K562 (cell line): Measurements from ENCODE around the gene FTSJ3. TPM values are rescaled to one million over a fixed set of nuclear protein-coding genes. Genes with fewer than 3 reads are reported as not detected.
A peak's percentile ranks its signal among the peaks of the same experiment; 100 is the strongest.

Source experiments
- CAMTA2 ChIP-seq: fragments of 250-450 bp; sonication (Bioruptor Pico); conservative IDR thresholded peaks from 2 replicates; pipeline ENCODE4 v1.5.1; 2022
- FOSL1 ChIP-seq: fragments of 200-800 bp; sonication (Bioruptor generic); conservative IDR thresholded peaks from 2 replicates; pipeline ENCODE4 v1.6.1; 2016; ENCODE audit warnings: missing genetic modification characterization, missing compliant biosample characterization
- HIVEP1 ChIP-seq: fragments of 250-450 bp; sonication (Bioruptor Pico); IDR thresholded peaks from 2 replicates; pipeline ENCODE4 v1.4.0; 2020; ENCODE audit warnings: mild to moderate bottlenecking
- NR3C1 ChIP-seq: sonication (generic); formaldehyde crosslinking; IDR thresholded peaks from 2 replicates; pipeline ENCODE4 v1.8.1; 2022; ENCODE audit warnings: missing genetic modification reagents
- PHF8 ChIP-seq: fragments of 200-600 bp; sonication (generic); IDR thresholded peaks from 2 replicates; pipeline ENCODE4 v1.6.1; 2012; ENCODE audit warnings: mixed run types, mild to moderate bottlenecking, inconsistent platforms, low read length, moderate library complexity, borderline replicate concordance
- RCOR1 ChIP-seq, 2 experiments: IDR thresholded peaks; 2 replicates each; pipeline ENCODE4 v1.6.1; 2012; ENCODE audit warnings: low read depth in 2 of 2, low read length in 2 of 2, borderline replicate concordance in 1 of 2, improper control_type of control experiment in 1 of 2
- SMARCA5 ChIP-seq: fragments of 450-650 bp; IDR thresholded peaks from 2 replicates; pipeline ENCODE4 v1.6.1; 2016
- TCF7L2 ChIP-seq: fragments of 150-350 bp; IDR thresholded peaks from 2 replicates; pipeline ENCODE4 v1.6.1; 2016; ENCODE audit warnings: low read depth, mild to moderate bottlenecking, low read length, moderate library complexity
- TSC22D4 ChIP-seq: fragments of 450-650 bp; IDR thresholded peaks from 2 replicates; pipeline ENCODE4 v1.6.1; 2016; ENCODE audit warnings: missing genetic modification characterization, missing biosample characterization, control low read depth
- ZNF384 ChIP-seq: IDR thresholded peaks from 2 replicates; pipeline ENCODE4 v1.6.1; 2012; ENCODE audit warnings: low read depth, low read length, improper control_type of control experiment
- ZZZ3 ChIP-seq: fragments of 450-650 bp; IDR thresholded peaks from 2 replicates; pipeline ENCODE4 v1.6.1; 2016; ENCODE audit warnings: antibody characterized with exemption, mild to moderate bottlenecking, moderate library complexity
- polyA plus RNA-seq, 8 experiments: library from polyadenylated mRNA; depleted of rRNA in 4 of 8; stranded (reverse) in 5 of 8; unstranded in 3 of 8; fragments of >200 nt; fragmentation: Nextera tagmentation in 2 of 8; fragmentation: Illumina TruSeq in 1 of 8; extraction: Ambion mirVana in 2 of 8; extraction: Trizol in 1 of 8; gene quantifications; 2 replicates each; pipeline versions ENCODE4 v1.2.1 to v1.2.3, GENCODE V29; 2011 to 2014; ENCODE audit warnings: inconsistent platforms in 1 of 8, missing spikeins in 1 of 8
- total RNA-seq, 7 experiments: library from RNA; depleted of rRNA in 6 of 7; stranded (reverse); fragments of >200 nt in 6 of 7; fragmentation: Illumina TruSeq in 2 of 7; extraction: Trizol in 2 of 7; gene quantifications; 2 replicates each; pipeline versions ENCODE4 v1.2.1 to v1.2.3, GENCODE V29; 2011 to 2021; ENCODE audit warnings: low replicate concordance in 1 of 7
- TF ChIP-seq, protein P1 (sequence below): sonication (generic); formaldehyde crosslinking; IDR thresholded peaks from 2 replicates; pipeline ENCODE4 v1.9.0; 2022; ENCODE audit warnings: mild to moderate bottlenecking, missing genetic modification reagents
- TF ChIP-seq, protein P2 (sequence below): fragments of 200-800 bp; sonication (Bioruptor generic); IDR thresholded peaks from 2 replicates; pipeline ENCODE4 v1.6.1; 2016; ENCODE audit warnings: missing genetic modification characterization, missing compliant biosample characterization
- TF ChIP-seq, protein P3 (sequence below): sonication (generic); formaldehyde crosslinking; IDR thresholded peaks from 2 replicates; pipeline ENCODE4 v1.8.1; 2023; ENCODE audit warnings: mild to moderate bottlenecking, missing genetic modification reagents, moderate library complexity
- TF ChIP-seq, protein P4 (sequence below): fragments of 450-650 bp; IDR thresholded peaks from 2 replicates; pipeline ENCODE4 v1.6.1; 2018; ENCODE audit warnings: mild to moderate bottlenecking, low read depth; ENCODE audit not compliant: partially characterized antibody
- TF ChIP-seq, protein P5 (sequence below): IDR thresholded peaks from 2 replicates; pipeline ENCODE4 v1.6.1; 2011; ENCODE audit warnings: borderline replicate concordance, low read depth, mild to moderate bottlenecking, moderate library complexity, low read length; ENCODE audit not compliant: insufficient read depth, poor library complexity, severe bottlenecking

FTSJ3 gene
- total and polyA plus RNA-seq, 9 of the 15 experiments (the other 6 are each of a cell fraction or from before 2014, with no cell fraction given): 18.0 to 65.6 (median 52.4) TPM

DNA sequence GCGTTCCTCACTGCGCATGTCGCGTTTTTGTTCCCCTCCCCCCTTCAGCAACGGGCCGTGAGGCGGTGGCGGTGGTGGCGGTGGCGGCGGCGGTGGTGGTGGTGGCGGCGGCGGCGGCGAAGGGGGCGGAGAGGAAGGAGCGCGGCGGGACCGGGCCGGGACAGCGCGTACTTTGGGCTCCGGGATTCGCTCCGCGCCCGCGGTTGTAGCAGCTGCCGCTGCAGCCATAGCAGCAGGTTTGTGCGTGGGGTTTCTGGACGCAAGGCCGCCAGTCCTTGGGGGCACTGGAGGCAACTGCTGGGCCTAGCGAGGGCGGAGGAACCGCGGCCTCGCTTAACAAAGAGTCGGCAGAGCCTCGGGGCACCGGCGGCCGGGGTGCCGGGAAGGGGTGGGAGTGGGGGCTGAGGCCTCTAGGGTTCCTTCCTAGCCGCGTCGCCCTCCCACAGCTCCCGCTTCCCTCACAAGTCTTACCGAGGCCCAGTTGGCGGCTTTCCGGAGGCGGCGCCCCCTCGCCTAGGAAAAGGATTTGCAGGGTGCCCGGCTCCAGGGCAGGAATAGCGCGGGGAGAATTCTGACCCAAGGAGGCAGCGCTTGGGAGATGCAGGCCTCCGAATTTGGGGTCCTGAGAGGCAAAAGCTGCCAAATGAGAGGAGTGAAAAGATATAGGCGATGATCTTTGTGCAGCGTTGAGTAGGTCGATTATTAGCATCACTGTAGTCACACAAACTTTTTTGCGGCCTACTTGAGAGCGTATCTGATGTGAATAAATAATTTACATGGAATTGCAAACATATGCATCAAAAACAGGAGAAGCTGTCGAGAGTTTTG is 53.1 kb downstream of the FTSJ3 start, which contains the start of gene DDX42 (continued):
- TF ChIP-seq, protein P1, sequence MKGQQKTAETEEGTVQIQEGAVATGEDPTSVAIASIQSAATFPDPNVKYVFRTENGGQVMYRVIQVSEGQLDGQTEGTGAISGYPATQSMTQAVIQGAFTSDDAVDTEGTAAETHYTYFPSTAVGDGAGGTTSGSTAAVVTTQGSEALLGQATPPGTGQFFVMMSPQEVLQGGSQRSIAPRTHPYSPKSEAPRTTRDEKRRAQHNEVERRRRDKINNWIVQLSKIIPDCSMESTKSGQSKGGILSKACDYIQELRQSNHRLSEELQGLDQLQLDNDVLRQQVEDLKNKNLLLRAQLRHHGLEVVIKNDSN (CRISPR knock-in tag): no peak
- TF ChIP-seq CAMTA2 (CRISPR knock-in tag) (no peak), TCF7L2 (no peak), NR3C1 (peak; percentile 66; the same call in 1 of the 2 replicates), ZZZ3 (no peak), PHF8 (peak; percentile 86), ZNF384 (no peak), HIVEP1 (0 out of 2 replicates have a peak, but pooled peaks have one; percentile 18), RCOR1 (IDR thresholded peaks at IDR 0.05; ENCODE audit: borderline replicate concordance in 1 of 2, low read depth in 2 of 2, low read length in 2 of 2) (no peak), SMARCA5 (no peak), FOSL1 (0 out of 2 replicates have a peak, but pooled peaks have one; percentile 4), TSC22D4 (no peak)
- TF ChIP-seq, protein P2, sequence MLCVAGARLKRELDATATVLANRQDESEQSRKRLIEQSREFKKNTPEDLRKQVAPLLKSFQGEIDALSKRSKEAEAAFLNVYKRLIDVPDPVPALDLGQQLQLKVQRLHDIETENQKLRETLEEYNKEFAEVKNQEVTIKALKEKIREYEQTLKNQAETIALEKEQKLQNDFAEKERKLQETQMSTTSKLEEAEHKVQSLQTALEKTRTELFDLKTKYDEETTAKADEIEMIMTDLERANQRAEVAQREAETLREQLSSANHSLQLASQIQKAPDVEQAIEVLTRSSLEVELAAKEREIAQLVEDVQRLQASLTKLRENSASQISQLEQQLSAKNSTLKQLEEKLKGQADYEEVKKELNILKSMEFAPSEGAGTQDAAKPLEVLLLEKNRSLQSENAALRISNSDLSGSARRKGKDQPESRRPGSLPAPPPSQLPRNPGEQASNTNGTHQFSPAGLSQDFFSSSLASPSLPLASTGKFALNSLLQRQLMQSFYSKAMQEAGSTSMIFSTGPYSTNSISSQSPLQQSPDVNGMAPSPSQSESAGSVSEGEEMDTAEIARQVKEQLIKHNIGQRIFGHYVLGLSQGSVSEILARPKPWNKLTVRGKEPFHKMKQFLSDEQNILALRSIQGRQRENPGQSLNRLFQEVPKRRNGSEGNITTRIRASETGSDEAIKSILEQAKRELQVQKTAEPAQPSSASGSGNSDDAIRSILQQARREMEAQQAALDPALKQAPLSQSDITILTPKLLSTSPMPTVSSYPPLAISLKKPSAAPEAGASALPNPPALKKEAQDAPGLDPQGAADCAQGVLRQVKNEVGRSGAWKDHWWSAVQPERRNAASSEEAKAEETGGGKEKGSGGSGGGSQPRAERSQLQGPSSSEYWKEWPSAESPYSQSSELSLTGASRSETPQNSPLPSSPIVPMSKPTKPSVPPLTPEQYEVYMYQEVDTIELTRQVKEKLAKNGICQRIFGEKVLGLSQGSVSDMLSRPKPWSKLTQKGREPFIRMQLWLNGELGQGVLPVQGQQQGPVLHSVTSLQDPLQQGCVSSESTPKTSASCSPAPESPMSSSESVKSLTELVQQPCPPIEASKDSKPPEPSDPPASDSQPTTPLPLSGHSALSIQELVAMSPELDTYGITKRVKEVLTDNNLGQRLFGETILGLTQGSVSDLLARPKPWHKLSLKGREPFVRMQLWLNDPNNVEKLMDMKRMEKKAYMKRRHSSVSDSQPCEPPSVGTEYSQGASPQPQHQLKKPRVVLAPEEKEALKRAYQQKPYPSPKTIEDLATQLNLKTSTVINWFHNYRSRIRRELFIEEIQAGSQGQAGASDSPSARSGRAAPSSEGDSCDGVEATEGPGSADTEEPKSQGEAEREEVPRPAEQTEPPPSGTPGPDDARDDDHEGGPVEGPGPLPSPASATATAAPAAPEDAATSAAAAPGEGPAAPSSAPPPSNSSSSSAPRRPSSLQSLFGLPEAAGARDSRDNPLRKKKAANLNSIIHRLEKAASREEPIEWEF: no peak
- TF ChIP-seq, protein P3, sequence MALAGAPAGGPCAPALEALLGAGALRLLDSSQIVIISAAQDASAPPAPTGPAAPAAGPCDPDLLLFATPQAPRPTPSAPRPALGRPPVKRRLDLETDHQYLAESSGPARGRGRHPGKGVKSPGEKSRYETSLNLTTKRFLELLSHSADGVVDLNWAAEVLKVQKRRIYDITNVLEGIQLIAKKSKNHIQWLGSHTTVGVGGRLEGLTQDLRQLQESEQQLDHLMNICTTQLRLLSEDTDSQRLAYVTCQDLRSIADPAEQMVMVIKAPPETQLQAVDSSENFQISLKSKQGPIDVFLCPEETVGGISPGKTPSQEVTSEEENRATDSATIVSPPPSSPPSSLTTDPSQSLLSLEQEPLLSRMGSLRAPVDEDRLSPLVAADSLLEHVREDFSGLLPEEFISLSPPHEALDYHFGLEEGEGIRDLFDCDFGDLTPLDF (CRISPR knock-in tag): peak; percentile 64; the same call in 1 of the 2 replicates
- TF ChIP-seq, protein P4, sequence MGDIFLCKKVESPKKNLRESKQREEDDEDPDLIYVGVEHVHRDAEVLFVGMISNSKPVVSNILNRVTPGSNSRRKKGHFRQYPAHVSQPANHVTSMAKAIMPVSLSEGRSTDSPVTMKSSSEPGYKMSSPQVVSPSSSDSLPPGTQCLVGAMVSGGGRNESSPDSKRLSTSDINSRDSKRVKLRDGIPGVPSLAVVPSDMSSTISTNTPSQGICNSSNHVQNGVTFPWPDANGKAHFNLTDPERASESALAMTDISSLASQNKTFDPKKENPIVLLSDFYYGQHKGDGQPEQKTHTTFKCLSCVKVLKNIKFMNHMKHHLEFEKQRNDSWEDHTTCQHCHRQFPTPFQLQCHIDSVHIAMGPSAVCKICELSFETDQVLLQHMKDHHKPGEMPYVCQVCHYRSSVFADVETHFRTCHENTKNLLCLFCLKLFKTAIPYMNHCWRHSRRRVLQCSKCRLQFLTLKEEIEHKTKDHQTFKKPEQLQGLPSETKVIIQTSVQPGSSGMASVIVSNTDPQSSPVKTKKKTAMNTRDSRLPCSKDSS: no peak
- TF ChIP-seq, protein P5, sequence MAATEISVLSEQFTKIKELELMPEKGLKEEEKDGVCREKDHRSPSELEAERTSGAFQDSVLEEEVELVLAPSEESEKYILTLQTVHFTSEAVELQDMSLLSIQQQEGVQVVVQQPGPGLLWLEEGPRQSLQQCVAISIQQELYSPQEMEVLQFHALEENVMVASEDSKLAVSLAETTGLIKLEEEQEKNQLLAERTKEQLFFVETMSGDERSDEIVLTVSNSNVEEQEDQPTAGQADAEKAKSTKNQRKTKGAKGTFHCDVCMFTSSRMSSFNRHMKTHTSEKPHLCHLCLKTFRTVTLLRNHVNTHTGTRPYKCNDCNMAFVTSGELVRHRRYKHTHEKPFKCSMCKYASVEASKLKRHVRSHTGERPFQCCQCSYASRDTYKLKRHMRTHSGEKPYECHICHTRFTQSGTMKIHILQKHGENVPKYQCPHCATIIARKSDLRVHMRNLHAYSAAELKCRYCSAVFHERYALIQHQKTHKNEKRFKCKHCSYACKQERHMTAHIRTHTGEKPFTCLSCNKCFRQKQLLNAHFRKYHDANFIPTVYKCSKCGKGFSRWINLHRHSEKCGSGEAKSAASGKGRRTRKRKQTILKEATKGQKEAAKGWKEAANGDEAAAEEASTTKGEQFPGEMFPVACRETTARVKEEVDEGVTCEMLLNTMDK: no peak
